Ishikawa (cell line): ENCODE data around the gene SH3RF3.

Source experiments
- MAX ChIP-seq: IDR thresholded peaks from 2 replicates; pipeline ENCODE4 v1.6.1; 2012
- TCF12 ChIP-seq: IDR thresholded peaks from 2 replicates; pipeline ENCODE4 v1.6.1; 2012; ENCODE audit warnings: low read depth
- YY1 ChIP-seq: IDR thresholded peaks from 2 replicates; pipeline ENCODE4 v1.6.1; 2012; ENCODE audit warnings: low read depth

DNA sequence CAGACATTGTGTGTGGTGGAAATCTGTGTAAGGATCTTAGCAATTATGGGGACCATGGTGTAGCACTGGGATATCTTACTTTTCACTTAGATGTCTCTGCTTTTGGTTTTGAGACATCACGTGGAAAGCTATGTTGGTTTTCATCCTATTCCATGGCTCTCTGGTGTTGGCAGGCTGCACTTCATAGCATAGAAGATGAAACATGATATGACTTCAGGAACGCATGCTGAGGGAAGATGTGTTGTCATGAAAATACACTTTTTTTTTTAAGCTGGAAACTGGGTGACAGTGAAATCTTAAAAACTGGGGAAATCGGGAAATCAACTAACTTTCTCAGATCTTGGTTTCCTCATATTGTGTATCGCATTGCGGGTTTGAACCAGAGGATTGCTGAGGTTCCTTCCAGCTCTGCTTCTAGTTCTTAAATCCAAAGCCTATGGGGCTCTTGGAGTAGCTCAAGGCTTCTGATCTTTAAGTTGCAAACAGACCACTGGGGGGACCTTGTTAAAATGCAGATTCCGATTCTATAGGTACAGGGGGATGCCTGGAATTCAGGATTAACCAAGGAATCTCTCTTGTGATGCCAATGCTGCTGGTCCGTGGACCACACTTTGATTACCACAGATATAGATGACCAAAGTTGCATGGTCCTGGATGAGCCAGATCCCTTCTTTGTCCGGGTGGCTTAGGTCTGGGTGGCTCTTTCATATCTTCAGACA lies 160.7 kb downstream of the SH3RF3 start:
- no peak for TF ChIP-seq YY1
- no peak for TF ChIP-seq TCF12
- TF ChIP-seq MAX: no peak
